ENCODE data around the gene CBFA2T2.
"Not testable (repeated sequence)": the region's sequence is repeated elsewhere in the genome, so short reads cannot be mapped to it uniquely, and the experiment has no call there.

The CBFA2T2 gene

GRCh38 chr20:33697129-33697528 is 207.2 kb downstream of the CBFA2T2 start:
- H3K4me3 ChIP-seq (replicated peaks; ENCODE audit: low read depth, low read length) = no peak overlapping the region
- no peak for DNase-seq (ENCODE audit: extremely low read depth, insufficient read length)
- TF ChIP-seq CTCF (IDR thresholded peaks at IDR 0.05; ENCODE audit: insufficient read depth, low read length, poor library complexity, severe bottlenecking) = no peak
- H3K36me3 ChIP-seq (ENCODE audit: control insufficient read depth, insufficient read depth, low read length) = no peaks in the 10 kb centered on the region
- no peaks in the 10 kb centered on the region for H3K27me3 ChIP-seq (replicated peaks; ENCODE audit: control insufficient read depth, insufficient read depth, low read length)

- not testable (repeated sequence) for DNase-seq (ENCODE audit: extremely low read depth, insufficient read length); H3K4me3 ChIP-seq (replicated peaks; ENCODE audit: low read depth, low read length); H3K36me3 ChIP-seq (ENCODE audit: control insufficient read depth, insufficient read depth, low read length); H3K27me3 ChIP-seq (replicated peaks; ENCODE audit: control insufficient read depth, insufficient read depth, low read length)
Observed at GRCh38 chr20:33698966-33699365, 209.1 kb downstream of the CBFA2T2 start.

All from GM06990 (cell line).